Endothelial cell of hepatic sinusoid (primary cell): Measurements from ENCODE around the gene VPREB3.

Source experiments
- in situ Hi-C: cut with HindIII; loops from 2 replicates; pipeline ENCODE4 v1.10.0; 2017; ENCODE audit warnings: low sequenced_read_pairs

Gene VPREB3

DNA sequence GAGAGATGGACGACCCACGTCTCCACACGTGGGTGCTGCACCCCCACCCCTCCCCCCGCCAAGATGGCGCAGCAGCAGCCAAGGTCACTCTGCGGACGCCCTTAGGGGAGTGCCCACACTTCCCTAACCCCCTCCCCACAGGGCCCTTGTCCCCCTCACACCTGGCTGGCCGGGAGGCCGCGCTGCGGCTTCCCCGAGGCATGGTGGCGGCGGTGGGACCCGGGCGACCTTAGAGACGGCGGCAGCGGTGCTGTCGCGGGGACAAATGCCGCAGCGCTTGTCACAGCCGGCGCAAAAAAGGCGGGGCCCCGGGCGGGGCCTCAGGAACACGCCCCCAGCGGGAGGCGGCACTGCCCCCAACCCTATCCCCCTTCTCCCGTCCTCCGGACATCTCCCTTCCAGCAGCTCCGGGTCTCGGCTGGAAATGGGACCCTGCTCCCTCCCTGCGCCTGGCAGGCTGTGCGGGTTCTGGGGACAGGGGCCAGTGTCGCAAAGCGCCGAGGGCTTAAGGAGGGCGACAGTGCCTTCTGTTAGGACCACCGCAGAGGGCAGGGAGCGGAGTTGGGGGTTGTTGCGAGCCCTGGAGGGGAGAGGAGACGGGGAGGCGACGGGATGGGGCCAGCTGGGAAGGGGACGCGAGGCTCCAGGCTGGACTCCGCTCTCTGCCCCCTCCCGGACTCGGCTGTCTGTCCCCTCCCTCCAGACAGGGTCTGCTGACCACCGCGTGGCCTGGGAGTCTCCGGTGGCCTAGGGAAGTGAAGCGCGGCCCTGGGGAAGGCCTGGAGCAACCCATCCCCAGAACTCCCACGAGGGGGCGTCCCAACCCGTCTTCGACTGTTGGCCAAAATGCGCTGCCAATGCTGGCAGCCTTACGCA, 13.7 kb upstream of the VPREB3 start, which contains the start of gene CHCHD10:
CHCHD10 (minus strand) TSS at position 300 of the 876 bp plus-strand sequence; CDS start at position 202, 98 bp downstream.
- in situ Hi-C loops, result no loop called here

DNA sequence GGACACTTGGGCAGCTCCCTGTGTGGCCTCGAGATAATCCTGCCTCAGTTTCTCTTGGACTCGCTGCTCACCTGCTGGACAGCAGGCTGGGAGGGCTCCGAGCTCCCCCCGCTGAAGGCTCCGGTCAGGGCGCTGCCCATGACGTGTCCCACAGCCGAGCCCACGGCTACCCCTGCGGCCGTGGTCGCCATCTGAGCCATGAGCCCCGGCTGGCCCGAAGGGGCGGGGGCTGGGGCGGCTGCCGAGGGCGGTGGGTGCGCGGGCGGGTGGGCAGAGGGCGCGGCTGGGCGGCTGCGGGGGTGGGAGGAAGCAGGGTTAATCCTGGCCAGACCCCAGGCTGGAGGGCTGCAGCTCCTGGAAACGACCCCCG, 13.1 kb upstream of the VPREB3 start:
- in situ Hi-C loops, result no loop called here

DNA sequence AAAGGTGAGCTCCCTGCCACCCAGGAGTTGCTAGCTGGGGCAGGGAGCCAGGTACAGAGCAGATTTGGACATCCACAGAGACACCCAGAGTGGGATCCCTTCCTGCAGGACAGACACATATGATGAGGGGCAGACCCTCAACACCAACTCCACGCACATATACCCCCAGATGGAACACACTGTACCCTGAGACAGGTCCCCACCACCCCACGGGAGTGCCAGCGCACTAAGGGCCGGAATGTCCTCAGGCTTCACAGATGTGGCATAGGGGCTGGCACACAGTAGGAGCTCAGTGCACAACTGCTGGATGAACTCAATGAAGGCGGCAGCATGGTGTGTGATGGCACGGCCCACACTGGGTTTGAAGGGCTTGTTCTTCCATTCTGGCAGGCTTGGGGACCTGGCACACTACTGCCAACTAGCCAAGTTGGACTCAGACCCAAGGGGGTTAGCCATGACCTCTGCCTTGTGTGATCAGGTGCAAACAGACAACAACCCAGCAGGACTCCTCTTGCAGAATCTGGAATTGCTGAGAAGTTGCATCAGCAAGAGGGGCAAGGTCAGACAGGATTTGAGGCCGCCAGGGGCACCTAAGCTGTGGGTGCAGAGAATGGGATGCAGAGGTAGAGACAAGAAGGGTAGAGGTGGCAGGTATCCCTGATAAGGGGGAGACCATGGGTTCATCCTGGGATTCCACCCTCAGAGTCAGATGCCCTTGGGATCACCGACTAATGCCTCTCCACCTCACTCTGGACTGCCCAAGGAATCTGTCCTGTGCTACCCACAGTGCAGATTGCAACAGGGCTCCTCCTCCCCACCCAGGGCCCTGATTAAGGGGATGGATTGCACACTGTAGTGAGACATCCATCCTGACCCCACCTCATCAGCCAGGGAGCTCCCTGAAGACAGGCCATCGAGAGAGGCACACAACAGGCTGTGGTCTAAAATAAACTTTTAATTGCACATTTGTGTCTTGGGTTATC, 11.0 kb upstream of the VPREB3 start:
- in situ Hi-C loops, result loop anchor here (5.0 kb wide), 1 partner anchor 72 kb away; the partner anchor contains the start of gene DERL3

DNA sequence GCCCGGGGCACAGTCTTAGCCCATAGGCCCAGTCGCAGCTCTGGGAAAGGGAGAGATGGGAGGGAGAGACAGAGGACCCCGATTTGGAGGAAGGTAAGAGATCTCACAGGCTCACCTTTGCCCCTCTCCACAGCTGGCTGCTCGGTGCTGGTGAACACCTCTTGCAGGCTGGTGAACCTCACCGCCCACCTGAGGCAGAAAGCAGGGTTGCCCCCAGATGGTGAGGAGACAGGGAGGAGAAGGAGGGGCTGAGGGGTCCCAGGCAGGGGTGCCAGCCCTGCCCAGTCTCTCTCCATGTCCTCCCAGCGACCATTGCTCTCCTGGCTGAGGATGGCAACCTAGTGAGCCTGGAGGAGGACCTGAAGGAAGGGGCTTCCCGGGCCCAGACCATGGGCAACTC, 9.7 kb upstream of the VPREB3 start:
- in situ Hi-C loops, result loop anchor here (5.0 kb wide), 1 partner anchor 73 kb away; the partner anchor contains the start of gene DERL3

DNA sequence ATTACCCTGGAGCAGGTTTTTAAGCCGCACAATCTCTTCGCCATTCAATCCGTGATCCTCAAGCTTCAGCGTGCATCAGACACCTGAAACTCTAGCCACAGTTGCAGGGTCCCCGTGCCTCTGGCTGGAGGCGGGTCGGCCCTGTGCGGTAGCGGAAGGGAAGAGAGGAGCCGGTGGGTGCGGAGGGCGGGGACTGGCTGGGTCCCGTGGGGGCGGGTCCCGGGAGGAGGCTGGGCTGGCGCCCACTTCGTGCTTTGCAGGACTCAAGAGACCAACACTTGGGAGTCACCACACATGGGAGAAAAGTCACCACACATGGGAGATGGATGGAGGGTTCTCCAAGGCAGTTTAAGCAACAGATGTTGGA, 9.3 kb upstream of the VPREB3 start:
- in situ Hi-C loops, result loop anchor here (5.0 kb wide), 1 partner anchor 74 kb away; the partner anchor contains the start of gene DERL3

DNA sequence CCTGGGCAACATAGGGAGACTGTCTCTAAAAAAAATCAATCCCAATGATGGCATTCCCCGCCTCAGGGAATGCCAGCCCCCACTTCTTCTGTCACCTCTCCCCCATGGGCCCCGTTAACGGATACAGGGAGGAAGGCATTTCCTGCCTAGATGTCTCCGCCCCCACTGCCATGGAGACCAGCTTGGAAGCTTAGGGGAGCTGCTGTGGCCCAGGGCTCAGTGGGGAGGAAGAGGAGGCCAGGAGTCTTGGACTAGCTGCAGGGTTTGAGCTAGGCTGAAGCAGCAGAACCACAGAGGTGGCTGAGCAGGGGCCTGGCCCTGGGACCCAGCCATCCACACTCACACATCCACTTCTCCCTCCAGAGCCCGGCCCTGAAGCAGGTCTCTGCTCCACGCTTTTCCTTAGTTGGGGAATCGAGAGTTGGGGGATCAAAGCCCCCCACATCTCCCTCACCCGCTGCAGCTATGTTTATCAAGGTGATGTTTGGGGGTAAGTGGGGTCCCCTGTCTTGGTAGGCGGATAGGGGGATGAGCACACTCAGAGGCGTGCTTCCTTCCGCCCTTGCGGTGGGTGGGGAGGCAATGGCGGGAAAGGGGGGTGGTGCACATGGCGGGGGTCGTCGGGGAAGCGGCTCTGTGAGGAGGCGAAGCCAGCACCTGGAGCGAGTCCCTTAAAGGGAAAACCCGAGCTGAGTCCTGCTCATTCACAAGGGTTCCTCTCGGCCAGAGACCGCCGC, 8.8 kb upstream of the VPREB3 start, which contains the start of gene C22orf15:
C22orf15 (plus strand) TSS at position 149 of the 737 bp plus-strand sequence; CDS start at position 466, 317 bp downstream.
- in situ Hi-C loops, result loop anchor here (5.0 kb wide), 1 partner anchor 74 kb away; the partner anchor contains the start of gene DERL3

DNA sequence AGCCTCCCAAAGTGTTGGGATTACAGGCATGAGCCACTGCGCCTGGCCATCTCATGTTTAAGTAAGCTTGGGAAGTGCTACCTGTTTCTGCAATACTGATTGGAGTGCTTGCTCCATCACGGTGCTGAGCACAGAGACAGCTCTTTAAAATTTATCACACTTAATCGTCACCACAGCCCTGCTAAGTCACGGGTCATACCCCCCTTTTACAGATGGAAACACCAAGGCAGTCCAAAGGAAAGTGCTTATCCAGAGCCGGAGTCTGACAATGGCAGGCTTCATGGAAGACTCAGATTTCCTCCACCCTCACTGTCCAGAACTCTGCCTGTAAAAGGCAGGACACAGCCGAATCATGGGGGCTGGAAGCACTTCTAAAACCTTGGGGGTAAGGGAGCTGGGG, 5.8 kb upstream of the VPREB3 start:
- in situ Hi-C loops, result loop anchor here (5.0 kb wide), 1 partner anchor 77 kb away; the partner anchor contains the start of gene DERL3

DNA sequence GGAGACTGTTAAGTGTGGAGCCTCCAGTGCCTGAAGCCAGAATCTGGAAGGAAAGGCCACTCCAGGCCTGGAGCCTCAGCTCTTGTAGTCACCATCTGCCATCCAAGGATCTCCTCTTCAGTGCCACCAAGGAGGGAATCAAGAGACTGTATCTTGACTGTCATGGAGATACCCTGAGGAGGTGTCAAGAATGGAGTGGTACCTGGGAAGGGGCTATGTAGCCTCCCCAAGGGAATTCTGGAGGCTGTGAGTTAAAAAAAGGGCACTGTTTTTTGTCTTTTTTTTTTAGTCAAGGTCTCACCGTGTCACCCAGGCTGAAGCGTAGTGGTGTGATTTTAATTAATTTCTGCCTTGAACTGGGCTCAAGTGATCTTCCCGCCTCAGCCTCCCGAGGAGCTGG, 5.3 kb upstream of the VPREB3 start:
- in situ Hi-C loops, result no loop called here

DNA sequence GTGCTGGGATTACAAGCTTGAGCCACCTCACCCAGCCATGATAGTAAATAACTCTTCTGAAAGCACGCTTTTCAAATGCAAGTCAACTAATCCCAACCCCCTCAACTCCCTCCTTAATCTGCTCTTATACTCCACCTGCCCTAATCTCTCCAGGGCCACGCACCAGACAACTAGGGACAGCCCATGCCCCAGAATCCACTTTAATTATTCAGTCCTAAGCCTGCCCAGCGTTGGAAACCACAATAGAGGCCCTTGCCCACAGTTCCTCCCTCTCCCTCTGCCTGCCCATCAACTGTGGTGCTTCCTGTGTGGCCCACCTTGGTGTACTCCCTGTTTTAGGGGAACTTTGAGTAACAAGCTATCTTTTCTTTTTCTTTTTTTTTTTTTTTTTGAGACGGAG, 2.7 kb upstream of the VPREB3 start:
- in situ Hi-C loops, result no loop called here

DNA sequence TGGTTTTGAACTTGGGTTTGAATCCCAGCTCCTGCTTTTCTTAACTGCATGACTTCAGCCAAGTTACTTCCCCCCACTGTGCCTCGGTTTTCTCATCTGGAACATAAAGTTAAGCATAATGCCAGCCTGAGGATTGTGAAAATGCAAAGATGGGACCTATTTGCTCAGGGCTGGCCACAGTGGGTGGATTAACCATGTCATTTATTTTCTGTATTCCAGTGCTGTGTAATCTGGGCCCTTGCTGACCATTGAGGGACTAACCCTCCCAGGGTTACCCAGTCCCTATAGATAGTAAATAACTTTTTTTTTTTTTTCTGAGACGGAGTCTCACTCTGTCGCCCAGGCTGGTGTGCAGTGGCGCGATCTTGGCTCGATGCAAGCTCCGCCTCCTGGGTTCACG, 1.5 kb upstream of the VPREB3 start:
- in situ Hi-C loops, result no loop called here

DNA sequence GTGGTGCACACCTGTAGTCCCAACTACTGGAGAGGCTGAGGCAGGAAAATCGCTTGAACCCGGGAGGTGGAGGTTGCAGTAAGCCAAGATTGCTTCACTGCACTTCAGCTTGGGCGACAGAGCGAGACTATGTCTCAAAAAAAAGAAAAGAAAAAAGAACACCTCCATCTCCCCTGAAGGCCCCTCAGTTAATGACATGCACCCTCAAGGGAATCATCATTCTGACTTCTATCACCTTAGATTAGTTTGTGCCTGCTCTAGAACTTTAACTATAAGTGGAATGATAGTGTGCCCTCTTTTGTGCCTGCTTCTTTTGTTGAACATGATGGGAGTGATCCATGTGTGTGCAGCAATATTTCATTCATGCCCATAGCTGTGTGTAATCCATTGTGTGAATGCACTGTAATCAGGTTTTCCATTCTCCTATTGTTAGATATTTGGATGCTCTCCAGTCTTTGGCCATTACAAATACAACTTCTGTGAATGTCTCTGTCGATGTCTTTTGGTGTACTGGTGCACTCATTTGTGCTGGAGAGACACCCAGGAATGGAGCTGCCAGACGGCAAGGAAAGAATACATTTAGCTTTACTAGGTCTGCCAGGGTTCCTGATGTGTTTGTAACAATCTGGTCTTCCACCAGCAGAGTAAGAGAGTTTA, 883 bp upstream of the VPREB3 start:
- in situ Hi-C loops, result no loop called here

DNA sequence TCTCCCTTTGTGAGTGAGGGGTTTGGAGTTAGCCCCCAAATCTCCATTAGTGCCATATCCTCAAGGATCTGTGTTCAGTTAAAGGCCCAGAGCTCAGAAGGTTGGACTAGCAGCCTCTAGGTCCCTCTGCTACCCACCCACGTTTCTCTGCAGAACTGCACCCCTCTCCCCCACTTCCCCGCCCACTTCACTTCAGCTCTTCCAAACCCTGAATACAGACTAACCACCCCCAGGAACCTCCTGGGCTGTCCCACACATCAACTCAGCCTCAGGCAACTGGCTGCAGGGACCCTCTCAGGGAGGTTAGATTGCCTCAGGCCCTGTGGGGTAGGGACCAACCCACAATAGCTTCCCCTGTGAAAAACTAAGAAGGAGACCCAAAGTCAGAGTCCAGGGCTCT, 840 bp downstream of the VPREB3 start:
- in situ Hi-C loops, result no loop called here

DNA sequence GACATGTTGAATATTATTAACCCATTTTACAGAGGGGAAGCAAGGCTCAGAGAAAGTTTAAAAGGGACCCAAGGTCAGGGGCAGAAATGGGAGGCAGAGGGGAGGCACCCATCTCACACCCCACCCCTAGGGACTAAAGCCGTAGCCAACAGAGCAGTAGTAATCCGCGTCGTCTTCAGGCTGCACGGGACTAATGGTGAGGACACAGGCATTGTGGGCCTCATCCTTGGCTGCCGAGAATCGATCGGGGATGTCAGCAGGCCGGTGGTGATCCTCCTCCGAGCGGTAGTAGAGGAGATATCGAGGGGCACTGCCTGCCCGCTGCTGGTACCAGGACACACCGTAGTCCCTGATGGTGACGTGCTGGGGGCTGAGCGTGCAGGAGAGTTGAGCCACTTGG, 1.5 kb downstream of the VPREB3 start:
- in situ Hi-C loops, result no loop called here

DNA sequence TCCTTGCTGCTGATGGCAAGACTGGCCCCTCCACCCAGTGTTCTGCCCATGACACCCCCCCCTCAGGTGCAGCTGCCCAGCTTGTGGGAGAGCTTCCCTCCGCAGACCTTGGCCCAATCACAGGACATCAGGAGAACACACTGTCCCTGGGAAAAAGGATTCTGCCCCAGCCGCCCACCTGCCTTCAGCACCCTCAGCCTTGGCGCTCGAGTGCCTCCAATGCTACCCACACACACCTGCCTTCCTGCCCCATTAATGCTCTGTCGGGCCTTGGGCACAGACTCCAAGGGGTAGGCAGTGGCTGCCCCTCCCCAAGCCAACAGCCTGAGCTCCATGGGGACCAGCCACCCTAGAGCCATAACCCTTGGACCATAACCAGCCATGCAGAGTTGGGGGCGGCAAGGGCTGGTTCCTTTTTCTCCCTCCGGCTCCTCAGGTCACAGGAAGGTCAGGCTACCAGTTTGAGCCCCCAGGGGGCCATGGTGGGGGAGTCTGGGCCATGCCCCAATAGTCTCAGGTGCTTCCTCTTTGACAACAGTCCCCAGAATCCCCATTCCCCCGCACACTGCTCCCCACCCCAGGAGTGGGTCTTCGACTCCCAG, 2.0 kb downstream of the VPREB3 start:
- in situ Hi-C loops, result no loop called here

DNA sequence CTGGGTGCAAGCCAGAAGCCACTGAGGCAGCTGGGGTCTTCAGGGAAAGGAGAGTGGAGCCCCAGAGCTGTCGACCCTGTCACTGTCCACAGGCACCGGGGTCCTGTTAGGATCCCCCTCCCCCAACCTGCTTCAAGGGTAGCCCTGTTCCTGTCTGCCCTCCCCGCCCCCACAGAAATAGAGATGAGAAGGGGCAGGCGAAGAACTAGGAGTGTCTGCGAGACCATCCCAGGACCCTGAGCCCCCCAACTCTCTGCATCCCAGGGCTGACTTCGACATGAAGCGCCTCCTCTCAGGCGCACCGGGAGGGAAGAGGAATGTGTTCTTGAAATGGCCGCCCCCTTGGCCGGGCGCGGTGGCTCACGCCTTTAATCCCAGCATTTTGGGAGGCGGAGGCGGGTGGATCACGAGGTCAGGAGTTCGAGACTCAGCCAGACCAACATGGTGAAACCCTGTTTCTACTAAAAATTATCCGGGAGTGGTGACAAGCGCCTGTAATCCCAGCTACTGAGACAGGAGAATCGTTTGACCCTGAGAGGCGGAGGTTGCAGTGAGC, 2.7 kb downstream of the VPREB3 start:
- in situ Hi-C loops, result no loop called here

DNA sequence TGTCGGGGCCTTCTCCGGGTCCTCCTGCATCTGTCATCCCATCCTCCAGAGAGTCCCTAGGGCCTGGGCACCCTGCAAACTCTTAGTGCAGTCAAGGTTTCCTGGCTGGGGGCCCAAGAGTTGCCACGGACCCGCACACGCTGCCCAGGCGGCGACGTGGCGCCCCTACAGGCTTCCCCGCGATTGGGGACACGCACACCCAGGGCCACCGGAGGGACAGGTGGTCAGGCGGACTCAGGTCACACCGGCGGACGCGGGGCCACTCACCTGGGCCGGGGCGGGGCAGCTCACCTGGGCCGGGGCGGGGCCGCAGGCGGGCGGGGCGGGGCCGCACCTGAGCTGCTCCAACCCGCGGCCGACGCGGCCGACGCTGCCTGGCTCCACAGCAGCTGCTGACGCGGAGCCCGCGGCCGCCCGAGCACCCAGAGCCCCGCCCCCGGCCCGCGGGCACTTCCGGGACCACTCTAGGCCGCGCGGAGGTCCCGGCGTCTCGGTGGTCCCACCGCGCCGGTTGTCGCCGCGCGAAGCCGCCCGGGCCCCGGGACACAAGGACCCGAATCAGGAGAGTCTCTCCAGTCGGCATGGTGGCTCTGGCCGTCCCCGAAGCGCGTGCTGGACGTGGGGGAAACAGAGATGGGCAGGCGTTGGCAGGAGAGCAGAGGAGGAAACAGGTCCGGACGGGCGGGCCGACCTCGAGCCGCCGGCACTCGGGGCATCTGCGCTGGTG, 3.3 kb downstream of the VPREB3 start, which contains the start of gene ZNF70:
ZNF70 (minus strand) TSS at position 399 of the 727 bp plus-strand sequence. CDS start 5,972 bp downstream, outside the sequence.
- in situ Hi-C loops, result no loop called here

DNA sequence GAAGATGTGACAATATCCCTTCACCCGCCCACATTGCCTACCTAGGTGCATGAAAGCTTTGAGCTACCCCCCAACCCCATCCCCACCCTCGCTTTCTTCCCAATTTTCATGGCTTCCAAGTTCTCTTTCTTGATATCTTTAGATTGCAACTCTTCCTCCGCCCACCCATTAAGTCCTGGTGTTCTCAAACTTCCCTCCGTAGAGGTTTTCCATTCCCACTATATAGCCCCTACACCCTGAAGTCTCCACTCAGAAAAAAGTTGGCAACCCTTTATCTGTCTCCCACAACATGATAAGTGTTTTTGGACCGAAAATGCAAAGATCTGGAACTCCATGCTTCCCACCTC, 3.9 kb downstream of the VPREB3 start:
- in situ Hi-C loops, result no loop called here

DNA sequence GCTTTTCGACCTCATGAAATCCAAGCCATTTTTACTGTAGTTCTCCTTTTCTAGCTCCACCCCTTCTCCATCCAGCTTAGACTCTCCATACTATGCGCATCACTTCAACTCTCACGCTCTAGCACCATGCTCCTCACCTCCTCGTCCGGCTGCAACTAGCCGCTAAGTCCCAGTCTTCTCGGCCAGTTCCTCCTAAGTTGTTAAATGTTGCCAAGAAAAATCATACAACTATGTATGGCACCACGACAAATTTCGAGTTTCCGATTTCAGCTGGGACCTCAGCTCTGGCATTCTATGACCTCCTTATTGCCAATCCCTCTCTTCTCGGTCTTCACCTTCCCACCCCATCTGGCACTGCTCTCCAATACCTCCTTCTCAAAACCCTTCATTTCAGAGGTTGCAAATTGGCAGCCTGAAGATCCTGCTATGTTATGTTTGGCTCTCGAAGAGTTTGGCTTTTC, 4.4 kb downstream of the VPREB3 start:
- in situ Hi-C loops, result no loop called here
